Erythroblast (primary cell): Measurements from ENCODE around the gene MRPL1.

ENCODE experiments used
- GATA1 ChIP-seq: IDR thresholded peaks from 2 replicates; pipeline ENCODE4 v1.6.1; 2011; ENCODE audit warnings: low read depth, mild to moderate bottlenecking, control low read depth, low read length, moderate library complexity
- POLR2A ChIP-seq: IDR thresholded peaks from 2 replicates; pipeline ENCODE4 v1.6.1; 2011; ENCODE audit warnings: mild to moderate bottlenecking, low read length

- TF ChIP-seq POLR2A (no peak), GATA1 (no peak)
These were observed 138.9 kb downstream of the MRPL1 start for GRCh38 chr4:78001531-78001930.
